Tongue (tissue), 2 donors: ENCODE data around the gene METRNL. TPM values are rescaled to one million over a fixed set of nuclear protein-coding genes. Genes with fewer than 3 reads are reported as not detected.
"Not testable (repeated sequence)": the region's sequence is repeated elsewhere in the genome, so short reads cannot be mapped to it uniquely, and the experiment has no call there.

Experiments
- DNase-seq: peaks from one replicate; pipeline ENCODE4 v3.0.0-alpha.2; 2015
- total RNA-seq: library from RNA; depleted of rRNA; stranded (reverse); fragments of >200 nt; gene quantifications from one replicate; pipeline ENCODE4 v1.2.3, GENCODE V29; 2014

Gene METRNL
- total RNA-seq, 1 donor from 2014 or later, result 45.6 TPM

DNA sequence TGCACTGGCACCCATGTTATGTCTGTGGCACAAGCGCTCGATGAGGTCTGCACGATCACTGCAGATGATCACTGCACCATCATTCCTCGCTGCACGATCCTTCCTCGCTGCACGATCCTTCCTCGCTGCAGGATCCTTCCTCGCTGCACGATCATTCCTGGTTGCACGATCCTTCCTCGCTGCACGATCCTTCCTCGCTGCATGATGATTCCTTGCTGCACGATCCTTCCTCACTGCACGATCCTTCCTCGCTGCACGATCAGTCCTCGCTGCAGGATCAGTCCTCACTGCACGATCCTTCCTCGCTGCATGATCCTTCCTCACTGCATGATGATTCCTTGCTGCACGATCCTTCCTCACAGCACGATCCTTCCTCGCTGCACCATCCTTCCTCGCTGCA, 29.3 kb downstream of the METRNL start:
- DNase-seq, result no peak

DNA sequence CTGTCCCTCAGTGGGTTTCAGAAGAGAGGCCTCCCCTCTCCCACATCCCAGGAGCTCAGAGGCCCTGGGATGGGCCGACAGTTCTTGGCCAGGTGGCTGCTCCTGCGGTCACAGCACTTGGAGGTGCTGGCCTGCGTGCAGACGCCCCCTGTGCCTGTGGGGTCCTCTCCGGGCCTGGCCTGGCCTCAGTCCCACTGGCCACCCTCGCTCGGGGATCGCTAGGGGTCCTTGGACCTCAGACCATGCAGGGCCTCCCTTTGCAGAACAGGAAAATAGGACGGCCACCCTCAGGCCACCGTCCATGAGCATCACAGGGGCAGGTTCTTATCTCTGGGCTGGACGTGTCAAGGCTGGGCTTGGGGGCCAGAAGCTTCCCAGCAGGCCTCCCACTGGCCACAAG, 30.0 kb downstream of the METRNL start:
- DNase-seq, result no peak

DNA sequence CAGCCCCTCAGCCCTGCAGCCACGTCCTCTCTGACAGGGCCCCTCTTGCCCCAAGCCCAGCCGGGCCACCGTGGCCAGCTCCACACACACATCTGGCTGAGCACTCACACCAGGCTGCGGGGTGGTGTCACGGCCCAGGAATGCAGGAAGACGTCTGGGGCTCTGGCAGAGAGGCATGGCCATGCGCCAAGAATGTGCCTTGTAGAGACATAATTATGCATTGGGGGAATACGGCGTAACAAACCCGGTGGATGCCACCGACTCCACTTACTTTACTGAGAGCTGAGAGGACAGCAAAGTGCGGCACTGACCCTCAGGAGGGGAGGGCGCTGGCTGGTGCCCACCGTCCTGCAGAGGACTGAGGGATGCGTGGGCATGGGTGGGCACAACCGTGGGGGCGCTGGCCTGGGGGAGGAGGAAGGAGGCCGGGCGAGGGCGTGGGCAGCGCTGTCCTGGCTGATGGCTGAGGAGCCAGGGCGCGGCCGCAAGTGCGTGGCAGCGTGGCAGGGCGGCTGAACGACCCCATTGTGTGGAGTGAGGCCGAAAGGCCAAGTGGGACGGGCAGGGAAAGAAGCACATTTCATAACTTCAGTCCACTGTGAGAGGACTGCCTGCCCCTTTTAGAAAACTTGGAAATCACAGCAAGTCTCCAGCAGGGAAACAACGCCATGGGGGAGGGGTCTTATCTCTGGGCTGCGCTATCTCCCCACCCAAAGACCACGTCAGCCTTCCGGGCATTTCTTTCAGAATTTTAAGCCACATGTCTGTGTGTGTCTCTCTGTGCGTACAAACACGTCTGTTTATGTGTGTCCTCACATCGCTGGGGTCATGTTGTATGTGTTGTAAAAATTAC, 30.6 kb downstream of the METRNL start:
- peak; percentile 96 for DNase-seq

DNA sequence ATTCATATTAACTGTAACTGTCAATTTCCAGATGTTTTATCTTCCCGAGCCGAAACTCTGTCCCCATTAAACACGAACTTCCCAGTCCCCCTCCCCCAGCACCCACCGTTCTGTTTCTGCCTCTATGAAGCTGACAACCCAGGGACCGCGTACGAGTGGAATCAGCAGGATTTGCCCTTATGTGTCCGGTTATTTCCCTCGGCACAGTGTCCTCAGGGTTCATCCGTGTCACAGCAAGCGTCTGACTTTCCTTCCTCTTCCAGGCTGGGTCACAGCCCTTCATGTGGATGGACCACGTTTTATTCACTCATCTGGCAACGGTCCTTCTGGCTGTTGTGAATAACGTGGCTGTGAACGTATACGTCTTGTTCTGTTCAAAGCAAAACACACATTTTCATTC, 31.3 kb downstream of the METRNL start:
- DNase-seq, result peak; percentile 51

DNA sequence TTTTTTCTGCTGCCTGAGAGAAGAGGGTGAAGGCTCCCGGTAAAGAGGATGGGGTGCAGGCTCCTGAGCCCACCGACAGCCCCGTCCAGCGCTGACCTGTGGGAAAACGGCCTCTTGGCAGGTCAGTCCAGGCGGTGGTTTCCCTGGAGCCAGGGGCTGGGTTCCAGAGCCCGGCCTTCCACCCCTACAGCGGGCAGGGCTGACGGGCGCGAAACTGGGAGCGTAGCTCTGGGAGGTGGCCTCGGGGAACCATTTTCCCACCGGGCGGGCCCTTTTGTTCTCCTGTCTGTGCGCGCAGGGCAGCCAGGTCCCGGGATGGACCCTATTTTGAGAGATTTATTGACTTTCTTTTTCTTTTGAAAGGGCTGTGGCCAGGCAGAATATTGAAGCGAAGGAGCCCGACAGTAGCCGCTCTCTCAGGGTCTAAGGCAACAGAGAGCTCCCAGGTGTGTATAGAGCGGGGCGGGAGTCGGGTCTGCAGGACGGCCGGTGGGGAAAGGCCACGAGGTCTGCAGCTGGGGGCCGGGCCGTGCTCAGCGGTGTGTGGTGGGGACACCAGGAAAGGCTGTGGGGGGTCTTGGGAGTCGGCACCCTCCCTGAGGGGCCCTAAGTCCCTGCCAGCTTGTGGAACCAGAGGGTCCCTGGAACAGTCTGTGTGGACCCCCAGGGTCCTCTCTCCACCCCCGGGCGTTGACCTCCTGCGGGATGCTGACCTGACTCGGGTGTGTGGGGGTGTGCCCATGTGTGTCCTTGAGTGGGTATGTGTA, 32.3 kb downstream of the METRNL start:
- DNase-seq, result no peak

DNA sequence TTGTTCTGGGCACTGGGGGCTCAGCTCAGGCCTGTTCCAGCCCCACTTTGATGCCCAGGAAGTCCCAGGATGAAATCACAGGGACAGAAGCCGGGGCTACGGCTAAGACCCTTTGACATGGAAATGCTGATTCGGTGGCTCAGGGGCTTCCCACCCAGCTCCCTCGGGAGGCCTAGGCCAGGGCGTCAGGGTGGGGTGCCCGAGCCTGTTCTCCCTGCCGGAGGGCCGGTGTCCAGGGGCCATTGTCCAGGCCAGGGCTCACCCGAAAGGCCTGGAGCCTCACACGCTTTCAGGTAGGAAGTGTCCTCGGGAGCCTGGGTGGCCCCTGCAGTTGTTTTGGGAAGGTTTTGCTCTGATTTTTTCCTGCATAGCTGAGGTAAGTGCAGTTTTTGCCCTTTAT, 34.0 kb downstream of the METRNL start:
- no peak for DNase-seq

DNA sequence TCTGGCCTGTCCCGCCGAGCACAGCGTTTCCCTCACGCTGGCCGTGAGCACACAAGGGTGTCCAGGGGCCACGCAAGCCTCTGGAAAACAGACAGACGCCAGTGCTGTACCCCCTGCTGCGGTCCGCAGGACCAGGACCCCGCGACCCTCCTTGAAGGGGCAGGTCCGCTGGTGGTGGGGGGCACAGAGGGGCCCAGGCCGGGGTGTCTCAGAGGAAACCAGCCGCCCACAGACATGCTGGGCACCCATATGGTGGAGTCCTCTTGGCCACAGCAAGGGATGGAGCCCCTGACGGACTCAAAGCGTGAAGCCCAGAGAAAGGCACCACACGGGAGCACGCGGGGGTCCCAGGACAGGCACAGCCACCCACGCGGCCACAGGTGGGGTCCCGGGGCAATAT, 34.4 kb downstream of the METRNL start:
- DNase-seq, result no peak

DNA sequence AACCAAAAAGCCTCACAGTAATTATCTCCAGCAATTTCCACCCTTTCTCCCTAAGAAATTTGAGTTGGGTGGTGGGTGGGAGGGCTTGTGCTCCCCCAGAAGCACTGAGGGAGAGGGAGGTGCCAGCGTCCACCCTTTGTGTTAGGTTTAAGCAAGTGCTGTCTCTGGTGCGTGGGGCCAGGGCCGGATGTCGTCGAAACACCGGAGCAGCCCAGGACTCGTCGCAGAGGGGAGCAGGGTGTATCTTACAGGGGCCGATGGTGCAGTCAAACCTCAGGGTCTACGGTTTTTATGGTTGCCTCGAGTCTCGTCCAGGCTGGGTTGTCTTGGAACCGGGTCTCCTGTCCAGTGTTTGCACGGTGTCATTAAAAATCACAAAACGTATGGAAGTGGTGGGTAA, 35.3 kb downstream of the METRNL start:
- no peak for DNase-seq

DNA sequence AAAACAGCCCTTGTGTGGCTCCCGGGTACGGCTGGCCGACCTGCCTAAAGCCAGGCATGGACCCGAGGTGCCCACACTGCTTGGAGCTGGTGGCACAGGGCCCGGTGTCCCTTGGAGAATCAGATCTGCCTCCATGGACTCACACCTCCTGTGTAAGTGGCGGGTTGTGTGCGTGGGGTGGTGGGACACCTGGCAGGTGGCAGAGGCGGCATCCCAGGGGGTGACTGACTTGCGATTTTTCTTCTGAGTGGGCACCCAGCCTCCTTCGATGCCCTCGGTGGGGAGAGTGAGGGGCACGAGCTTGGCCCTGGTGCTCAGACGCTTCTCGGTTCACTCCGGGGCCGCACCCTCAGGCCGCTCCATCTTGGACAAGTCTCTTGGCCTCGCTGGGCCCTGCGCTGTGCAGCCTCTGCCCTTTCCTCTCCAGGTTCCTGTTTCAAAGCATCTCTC, 35.8 kb downstream of the METRNL start:
- no peak for DNase-seq

DNA sequence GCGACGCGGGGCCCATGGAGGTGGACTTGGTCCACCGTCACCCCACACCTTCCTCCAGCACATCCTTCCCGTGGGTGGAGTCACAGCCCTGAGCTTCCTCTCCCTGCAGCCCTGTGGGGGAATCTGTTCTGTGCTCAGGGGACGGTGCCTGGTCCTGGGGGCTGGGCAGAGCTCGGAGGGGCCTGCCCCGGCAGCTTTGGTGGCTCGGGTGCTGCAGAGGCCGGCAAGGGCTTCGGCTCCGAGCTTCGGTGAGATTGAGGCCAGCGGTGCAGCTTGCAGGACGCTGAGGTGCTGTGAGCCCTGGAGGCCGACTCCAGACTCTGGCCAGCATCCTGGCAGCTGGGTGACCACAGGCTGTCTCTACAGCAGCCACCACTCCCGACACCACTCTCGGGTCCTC, 36.4 kb downstream of the METRNL start:
- no peak for DNase-seq

DNA sequence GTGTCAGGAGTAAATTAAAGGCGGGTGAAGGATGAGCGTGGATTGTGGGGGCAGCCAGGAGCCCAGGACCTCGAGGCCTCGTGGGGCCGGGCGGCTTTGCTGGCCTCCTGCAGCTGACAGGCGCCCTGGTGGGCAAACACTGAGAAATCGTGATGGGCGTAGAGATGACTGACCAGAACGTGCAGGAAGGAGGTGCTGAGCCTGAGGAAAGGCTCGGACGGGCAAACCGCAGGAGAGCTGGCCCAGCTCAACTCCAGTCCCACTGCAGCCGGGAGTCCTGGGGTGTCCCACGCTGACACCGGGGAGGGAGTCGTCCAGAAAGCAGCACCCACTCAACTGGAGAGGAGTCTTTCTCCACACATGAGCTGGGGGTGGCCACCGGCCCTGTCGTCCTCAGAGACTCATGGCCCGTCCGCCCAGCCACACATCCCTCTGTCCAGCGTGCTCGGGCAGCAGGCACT, 36.9 kb downstream of the METRNL start:
- DNase-seq, result no peak

DNA sequence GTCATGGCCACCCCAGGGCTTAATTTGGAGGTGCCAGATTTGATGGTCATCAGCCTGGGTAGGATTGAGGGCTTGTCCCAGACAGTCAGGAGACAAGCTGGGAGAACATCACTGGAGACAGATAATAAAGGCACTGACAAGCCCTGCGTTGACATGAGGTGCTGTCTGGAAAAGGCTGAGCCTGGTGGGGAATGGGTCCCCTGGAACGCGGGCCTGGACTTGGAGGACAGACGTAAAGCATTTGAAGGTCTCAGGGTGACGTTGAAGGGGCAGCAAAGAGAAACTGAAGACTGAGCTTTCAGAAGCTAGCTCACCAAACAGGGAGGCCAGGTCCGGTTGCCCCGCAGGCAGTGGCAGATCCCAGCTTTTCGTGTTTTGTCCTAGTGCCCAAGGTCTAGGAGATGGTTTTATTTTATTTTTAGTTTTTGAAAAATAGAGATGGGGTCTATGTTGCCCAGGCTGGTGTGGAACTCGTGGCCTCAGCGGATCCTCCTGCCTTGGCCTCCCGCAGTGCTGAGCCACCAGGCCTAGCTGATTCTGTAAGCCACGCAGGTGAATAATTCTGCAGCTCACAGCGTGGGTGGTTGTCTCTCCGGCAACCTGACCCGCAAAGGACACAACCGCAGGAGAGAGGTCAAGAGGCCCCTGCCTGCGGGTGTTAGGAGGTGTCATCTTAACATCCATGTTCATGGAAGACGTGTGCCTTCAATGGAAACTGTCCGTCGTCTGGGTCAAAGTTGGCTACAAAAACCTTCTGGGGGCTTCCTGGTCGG, 37.6 kb downstream of the METRNL start:
- DNase-seq, result no peak

DNA sequence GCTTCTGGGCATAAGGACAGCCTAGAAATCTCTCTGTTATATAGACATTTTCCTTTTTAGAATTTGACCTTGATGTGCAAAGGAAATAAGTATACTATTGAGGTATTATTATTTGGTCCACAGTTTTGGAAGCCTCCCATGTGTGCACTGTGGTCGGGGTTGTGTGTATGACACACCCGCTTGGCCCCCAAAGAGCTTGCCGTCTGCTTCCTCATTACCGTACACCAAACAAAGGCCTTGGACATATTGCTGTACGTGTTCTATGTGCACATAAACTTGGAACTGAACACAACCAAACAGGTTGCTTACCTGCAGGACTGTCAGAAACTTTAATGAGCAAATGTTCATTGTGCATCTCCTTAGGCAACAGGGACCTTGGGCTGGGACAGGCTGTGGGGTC, 38.2 kb downstream of the METRNL start:
- no peak for DNase-seq

DNA sequence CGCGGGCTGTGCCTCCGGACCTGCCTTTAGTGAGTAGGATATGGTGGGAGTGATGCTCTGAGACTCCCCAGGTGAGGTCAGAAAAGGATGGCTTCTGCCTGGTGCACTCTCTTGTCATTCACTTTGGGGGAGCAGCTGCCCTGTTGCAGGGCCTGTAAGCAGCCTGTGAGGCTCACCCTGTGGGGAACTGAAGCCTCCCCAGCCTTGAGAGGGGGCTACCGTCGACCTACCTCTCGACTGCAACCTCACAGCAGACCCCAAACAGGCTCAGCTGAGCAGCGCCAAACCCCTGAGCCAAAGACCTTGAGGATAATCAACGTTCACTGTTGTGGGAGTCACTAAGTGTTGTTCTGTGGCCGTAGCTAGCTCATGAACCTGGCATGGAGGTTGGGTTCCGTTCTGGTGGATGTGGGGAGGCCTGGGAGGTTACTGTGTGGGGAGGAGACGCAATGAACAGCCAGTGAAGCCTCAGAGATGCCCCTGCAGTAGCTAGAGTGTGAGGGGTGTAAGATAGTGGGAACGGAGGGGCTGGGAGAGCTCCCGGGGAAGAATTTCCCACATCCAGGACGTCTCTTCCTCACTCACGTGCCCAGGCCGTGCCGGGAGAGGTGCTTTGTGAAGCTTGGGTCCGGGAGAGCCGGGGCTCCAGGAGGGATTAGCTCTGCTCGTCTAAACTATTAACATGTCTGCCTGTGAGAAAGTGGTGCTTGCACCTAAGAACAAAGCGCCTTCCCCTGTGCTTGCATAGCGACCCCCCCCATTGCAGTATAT, 38.8 kb downstream of the METRNL start:
- DNase-seq, result no peak

DNA sequence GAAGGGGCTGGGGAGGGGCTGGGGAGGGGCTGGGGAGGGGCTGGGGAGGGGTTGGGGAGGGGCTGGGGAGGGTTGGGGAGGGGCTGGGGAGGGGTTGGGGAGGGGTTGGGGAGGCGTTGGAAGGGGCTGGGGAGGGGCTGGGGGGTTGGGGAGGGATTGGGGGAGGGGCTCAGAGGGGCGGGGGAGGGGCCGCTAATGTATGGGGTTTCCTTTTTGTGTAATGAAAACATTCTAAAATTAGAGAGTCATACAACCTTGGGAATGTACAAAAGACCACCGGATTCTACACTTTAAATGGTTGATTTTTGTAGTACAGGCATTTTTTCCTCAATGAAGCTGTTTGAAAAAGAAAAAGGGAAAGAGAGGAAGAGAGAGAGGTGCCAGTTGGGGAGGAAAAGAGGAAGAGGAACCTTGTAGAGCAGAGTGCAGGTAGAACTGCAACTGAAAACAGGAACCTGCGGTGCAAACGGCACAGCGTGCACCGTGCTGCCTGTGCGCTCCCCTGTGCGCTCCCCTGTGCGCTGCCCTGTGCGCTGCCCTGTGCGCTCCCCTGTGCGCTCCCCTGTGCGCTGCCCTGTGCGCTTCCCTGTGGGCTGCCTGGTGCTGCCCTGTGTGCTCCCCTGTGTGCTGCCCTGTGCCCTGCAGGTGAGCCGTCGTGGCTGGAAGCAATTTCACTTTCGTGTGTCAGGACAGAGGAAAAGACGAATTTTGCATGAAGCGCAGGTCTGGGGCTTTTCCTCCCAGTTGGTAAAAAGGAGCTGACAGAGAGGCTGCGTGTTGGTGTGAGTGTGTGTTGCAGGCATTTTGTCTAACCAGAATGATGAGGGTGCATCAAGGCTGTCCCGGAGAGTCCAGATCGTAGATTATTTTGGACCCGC, 40.8 kb downstream of the METRNL start:
- DNase-seq, result no peak

DNA sequence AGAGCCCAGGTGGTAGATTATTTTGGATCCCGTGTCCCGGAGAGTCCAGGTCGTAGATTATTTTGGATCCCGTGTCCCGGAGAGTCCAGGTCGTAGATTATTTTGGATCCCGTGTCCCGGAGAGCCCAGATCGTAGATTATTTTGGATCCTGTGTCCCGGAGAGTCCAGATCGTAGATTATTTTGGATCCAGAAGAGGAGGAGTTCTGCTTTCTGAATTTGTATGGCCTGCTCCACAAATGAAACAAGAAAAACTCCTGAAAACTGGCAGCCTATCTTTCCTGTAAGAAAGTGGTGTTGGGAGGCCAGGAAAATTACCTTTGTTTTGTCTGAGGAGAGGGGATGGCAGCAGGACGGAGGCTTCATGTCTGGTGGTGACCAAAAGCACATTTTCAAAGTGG, 42.1 kb downstream of the METRNL start:
- not testable (repeated sequence) for DNase-seq

DNA sequence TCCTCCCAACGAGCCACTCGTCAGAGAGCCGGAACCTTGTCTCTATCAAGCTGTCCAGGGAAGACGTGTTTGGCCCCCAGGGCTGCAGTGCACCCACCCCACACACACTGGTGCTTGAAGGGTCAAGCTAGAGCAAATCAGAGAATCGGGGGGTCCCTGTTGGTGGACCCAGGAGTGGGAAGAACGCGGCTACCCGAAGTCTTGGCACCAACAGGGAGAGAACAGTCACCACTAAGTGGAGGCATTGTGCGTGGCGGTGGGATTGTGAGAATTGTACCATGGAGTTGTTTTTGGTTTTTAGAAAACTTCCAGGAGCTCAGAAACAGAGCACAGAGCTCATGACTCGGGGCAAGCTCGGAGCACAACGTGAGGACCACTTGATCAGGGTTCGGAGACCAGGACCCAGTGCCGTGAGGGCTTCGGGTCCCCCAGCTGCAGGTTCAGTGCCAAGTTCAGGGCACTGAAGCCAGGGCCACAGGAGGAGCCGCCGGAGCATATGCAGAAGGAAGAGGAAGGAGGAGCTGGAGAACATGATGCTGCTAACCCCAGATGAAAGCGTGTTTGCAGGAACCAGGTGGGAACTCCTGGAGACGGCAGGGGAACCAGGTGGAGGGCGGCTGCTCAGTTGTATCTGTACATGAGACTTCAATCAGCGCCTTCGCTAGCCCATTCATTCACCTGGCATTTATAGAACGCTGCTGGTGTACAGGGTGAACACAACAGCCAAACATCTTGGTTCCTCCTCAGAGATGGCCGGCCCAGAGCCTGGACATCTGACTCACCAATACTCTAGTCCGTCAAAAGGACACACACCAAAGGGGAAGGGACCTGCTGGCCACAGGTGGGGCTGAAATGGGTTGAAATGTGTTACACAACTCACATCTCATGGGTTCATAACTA, 42.8 kb downstream of the METRNL start:
- no peak for DNase-seq

DNA sequence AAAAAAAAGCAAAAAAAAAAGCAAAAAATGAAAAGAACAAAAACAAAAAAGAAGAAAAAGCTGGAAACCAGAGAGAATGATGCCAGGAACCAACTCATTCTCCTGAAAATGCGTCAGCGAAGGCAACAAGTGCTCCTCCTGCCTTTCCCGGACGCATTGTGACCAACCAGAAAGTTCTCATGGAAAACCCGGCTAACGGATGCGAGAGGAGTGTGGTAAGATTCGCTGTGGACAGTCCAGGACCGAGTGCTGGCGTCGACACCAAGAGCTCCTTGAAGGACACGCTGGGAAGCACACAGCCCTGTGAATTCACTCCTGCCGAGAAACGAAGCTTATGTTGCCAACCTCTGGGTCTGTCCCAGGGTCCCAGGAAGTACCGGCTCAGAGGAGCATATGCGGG, 43.4 kb downstream of the METRNL start:
- DNase-seq, result no peak

DNA sequence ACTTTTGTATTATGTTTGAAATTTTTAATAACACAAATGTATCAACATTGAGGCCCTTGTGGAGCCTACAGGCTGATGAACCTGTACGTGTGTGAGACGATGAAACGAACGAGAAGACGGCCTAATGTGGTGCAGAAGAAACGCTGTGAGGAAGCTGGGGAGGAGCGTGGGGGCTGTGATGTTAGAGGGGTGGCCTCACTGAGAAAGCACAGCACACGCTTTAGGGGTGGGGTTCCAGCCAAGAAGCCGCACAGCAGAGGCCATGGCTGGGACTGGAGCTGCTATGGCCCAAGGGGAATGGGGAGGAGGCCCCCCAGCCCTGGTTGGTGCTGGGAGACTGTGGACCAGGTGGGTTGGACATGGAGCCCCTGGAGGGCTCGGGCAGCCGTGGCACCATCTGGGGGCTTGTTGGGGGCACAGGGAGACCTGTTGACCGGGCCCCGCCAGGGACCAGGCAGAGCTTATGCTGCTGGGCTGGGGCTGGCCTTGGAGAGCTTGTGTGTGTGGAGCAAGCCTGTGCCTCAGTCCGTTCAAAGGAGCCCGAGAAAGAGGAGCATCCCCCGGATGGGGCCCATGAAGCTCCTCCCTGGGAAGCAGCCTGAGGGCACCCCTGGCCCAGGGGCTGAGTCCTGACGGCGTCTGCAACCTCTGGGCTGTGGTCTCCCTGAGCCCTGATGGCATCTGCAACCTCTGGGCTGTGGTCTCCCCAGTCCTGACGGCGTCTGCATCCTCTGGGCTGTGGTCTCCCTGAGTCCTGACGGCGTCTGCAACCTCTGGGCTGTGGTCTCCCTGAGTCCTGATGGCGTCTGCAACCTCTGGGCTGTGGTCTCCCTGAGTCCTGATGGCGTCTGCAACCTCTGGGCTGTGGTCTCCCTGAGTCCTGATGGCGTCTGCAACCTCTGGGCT, 44.7 kb downstream of the METRNL start:
- DNase-seq, result no peak
